ENCODE data around the gene SRPK1.
"Not testable (repeated sequence)": the region's sequence is repeated elsewhere in the genome, so short reads cannot be mapped to it uniquely, and the experiment has no call there.

The SRPK1 gene

DNA sequence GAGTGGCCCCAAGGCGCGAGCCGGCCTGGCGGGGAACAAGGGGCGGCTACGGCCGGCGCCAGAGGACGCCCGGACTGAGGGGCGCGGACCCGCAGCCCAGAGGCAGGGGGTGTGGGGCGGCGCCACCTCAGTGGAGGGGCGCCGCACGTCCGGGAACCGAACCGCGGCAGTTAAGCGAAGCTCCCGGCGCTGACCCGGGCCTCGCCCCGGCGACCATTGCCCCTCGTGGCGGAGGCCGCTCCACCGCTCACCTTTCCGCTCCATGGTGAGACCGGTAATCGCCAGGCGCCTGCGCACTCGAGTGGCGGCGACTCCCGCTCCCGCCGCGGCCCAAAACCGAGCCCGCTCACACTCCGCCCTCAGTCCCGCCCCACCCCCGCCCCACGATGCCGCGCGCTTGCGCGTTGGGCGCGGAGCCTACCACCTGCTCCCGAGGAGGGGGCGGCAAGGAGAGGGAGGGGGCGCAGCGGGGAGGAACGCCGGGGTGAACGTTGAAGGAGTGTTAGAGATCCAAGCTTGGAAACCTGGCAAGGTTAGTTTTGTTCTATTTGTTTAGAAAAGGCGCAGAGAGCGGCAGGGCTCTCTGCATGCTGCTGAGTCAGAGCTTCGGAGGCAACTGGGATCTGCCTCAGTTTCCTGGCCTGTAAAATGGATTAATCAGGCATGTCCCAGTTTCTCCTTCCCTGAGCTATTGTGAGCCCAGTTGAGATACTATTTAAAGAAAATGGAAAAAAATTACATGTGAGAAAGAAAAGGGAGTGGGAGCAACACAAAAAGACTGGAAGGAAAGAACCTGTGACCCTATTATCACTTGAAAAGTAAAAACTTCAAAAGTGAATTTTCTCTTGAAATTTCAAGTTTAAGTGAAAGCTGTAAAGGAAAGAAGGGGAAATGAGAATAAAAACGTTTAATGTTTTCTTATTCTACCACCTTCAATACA lies at the start of gene SRPK1:
TSS of gene SRPK1 (minus strand) at position 306 of the 940 bp plus-strand sequence. CDS start at position 264, 42 bp downstream.
- peak; percentile 74 for DNase-seq

GRCh38 chr6:35970181-35970580 lies 49.3 kb upstream of the SRPK1 start:
- DNase-seq = no peak

DNA sequence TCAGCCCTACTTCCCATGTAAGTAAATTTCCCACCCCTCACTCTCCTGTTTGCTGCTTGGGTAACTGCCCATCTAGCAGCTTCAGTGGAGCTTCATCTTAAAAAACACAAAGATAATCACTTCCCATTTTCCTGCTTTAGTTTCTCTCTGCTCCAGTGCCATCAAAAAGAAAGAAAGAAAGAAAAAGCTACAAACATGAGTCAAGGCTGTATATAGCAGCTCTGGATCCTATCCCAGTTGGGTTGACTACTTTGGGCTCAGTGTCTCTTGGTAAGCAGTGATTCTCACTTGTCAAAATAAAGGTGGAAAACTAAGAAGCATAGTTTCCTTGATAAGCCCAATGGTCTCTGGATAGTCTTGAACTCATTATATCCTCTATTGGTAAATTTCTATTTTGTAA lies 48.7 kb upstream of the SRPK1 start:
- no peak for DNase-seq

GRCh38 chr6:35968821-35969220 lies 47.9 kb upstream of the SRPK1 start:
- DNase-seq = no peak

- no peak for DNase-seq
These were observed 46.3 kb upstream of the SRPK1 start for GRCh38 chr6:35967076-35967774.

GRCh38 chr6:35962779-35963560 lies 42.1 kb upstream of the SRPK1 start:
- DNase-seq = no peak

- no peak for DNase-seq
These were observed 39.3 kb upstream of the SRPK1 start for GRCh38 chr6:35960187-35960586.

- DNase-seq = no peak
These were observed 35.1 kb upstream of the SRPK1 start for GRCh38 chr6:35955970-35956369.

- DNase-seq = no peak
These were observed 34.6 kb upstream of the SRPK1 start for GRCh38 chr6:35955521-35955920.

DNA sequence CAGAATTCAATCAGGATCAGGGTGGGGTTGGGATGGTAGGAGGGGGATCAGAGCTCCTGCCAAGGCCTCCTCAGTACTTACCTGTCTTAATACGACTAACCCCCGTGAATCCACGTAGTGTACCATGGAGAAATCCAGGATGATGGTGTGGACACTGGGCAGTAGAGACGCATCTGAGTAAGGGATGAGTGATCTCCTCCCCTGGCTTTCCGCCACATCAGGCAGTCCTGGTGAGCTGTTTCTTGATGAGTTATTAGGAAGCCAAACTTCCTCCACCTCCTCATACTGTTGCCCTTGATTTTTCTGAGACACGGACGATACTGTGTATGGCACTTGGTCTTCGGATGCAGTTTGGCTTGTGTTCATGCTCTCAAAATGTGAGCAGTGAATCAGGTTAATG lies 34.2 kb upstream of the SRPK1 start:
- no peak for DNase-seq

DNA sequence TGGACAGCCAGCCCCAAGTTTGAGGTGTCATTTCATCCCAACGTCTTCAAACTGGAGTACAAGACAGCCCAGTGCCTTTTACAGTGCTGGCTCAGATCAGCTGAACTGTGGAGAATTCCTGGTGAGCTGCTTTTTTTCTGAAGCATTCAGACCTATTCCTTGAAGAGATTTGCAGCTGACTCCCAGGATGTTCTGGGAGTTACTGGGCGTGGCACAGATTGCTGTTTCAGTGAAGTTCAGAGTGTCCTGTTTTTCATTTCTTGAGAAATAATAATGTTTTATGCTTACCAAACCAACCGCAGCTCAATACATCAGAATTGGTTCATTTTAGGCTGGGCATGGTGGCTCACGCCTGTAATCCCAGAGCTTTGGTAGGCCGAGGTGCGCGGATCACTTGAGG lies 33.4 kb upstream of the SRPK1 start:
- no peak for DNase-seq

- DNase-seq = no peak
These were observed 27.8 kb upstream of the SRPK1 start for GRCh38 chr6:35948725-35949124.

DNA sequence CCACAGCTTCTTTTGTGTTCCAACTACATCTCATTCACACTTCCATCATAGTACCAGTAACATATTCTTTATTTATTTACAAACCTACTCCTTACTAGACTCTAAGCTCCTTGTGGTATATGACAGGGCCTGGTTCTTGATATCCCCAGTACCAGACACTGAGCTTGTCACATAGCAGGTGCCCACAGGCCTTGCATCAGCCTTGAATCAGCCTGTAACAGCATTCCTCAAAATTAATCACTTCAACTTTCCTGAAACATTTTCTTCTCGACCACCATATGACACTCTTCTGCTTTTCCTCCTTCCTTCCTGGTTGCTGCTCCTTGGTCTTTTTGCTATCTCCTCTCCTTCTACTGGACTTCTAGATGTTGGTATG lies 24.7 kb upstream of the SRPK1 start:
- DNase-seq = no peak

DNA sequence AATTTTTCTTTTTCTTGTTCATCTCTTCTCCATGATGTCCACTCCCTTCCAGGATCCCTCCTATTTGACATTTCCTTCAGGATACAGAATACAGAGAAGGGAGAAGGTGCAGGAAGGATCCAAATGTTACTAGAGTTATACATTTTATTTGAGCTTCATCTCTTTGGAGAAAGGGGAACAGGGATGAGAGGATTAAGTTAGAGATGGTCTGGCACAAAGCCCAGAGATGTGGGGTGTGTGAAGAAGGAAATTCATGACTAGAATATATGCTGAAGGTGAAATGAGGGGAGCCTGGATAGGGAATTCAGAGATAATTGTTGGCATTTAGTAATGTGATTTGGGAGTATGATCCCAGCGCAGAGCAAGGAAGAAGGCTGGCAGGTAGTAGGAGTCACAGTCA lies 22.5 kb upstream of the SRPK1 start:
- DNase-seq = no peak

- no peak for DNase-seq
These were observed 21.5 kb upstream of the SRPK1 start for GRCh38 chr6:35942355-35942754.

DNA sequence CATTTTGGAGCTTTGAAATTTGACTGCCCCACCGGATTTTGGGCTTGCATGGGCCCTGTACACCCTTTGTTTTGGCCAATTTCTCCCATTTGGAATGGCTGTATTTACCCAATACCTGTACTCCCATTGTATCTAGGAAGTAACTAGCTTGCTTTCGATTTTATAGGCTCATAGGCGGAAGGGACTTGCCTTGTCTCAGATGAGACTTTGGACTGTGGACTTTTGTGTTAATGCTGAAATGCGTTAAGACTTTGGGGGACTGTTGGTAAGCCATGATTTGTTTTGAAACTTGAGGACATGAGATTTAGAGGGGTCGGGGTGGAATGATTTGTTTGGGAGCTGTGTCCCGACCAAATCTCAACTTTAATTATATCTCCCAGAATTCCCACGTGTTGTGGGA lies 20.3 kb upstream of the SRPK1 start:
- not testable (repeated sequence) for DNase-seq

GRCh38 chr6:35940014-35940413 lies 19.1 kb upstream of the SRPK1 start:
- not testable (repeated sequence) for DNase-seq

DNA sequence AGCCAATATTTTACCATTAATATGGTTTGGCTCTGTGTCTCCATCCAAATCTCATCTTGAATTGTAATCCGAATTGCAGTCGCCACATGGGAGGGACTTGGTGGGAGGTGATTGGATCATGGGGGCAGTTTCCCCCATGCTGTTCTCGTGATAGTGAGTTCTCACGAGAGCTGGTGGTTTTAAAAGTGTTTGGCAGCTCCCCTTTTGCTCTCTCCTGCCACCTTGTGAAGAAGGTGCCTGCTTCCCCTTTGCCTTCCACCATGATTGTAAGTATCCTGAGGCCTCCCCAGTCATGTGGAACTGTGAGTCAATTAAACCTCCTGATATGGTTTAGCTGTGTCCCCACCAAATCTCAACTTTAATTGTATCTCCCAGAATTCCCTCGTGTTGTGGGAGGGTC lies 18.4 kb upstream of the SRPK1 start:
- DNase-seq = not testable (repeated sequence)

- no peak for DNase-seq
These were observed 15.9 kb upstream of the SRPK1 start for GRCh38 chr6:35936681-35937359.

DNA sequence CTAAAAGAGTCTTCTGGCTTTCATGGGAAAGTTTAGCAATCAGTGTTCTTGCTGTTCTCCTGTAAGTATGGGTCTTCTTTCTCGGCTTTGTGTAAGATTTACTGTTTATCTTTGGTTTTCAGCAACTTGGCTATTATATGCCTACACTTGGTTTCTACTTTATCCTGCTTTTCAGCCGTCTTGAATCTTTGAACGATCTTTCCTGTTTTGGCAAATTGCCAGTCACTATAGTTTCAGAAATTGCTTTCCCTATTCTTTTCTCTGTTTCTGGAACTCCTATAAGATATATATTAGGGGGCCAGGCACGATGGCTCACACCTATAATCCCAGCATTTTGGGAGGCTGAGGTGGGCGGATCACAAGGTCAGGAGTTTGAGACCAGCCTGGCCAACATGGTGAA lies 14.6 kb upstream of the SRPK1 start:
- no peak for DNase-seq

DNA sequence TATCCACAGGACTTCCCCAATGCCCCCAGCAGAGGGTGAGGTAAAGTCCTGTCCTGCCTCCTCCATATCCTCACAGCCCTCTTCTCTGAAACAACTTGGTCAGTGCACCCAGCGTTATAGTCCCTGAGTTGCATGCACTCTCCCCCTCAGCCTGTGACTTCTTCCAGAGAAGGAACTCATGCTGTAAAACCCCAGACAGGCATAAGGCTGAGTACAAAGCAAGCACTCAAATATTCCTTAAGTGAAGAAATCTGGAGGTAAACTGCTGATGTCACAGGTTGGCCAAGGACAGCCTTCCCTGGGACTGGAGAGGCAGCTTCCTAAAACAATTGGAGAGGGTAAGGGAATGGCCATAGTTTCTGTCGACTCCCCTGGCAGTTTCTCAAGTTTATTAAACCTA lies 12.9 kb upstream of the SRPK1 start:
- no peak for DNase-seq

DNA sequence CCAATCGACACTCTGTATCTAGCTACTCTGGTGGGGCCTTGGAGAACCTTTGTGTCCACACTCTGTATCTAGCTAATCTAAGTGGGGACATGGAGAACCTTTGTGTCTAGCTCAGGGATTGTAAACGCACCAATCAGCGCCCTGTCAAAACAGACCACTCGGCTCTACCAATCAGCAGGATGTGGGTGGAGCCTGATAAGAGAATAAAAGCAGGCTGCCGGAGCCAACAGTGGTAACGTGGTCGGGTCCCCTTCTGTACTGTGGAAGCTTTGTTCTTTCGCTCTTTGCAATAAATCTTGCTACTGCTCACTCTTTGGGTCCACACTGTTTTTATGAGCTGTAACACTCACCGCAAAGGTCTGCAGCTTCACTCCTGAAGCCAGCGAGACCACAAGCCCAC lies 11.0 kb upstream of the SRPK1 start:
- not testable (repeated sequence) for DNase-seq

GRCh38 chr6:35931120-35931561 lies 10.2 kb upstream of the SRPK1 start:
- DNase-seq = no peak
